Natural killer cell (primary cell): Measurements from ENCODE around the gene DNALI1. TPM values are rescaled to one million over a fixed set of nuclear protein-coding genes. Genes with fewer than 3 reads are reported as not detected.

ENCODE experiments used
- ATAC-seq, 3 donors: fragments of 150-1000 bp in 2 of 3; fragments of 200-7000 bp in 1 of 3; cut with Tn5 transposase; 1 replicate in 1 of 3; 2 replicates in 2 of 3; pipeline ENCODE4 v1.10.0; 2021; ENCODE audit warnings: mild to moderate bottlenecking in 2 of 3, moderate library complexity in 2 of 3
- DNase-seq, 2 donors: peaks; one replicate each; pipeline versions ENCODE4 v3.0.0 to v3.0.0-alpha.2; 2013 to 2021; ENCODE audit warnings: mixed read lengths in 1 of 2
- H3K27ac ChIP-seq: one replicate; pipeline ENCODE4 v1.5.1; 2013; ENCODE audit warnings: mild to moderate bottlenecking, low read length
- H3K27me3 ChIP-seq: one replicate; pipeline ENCODE4 v1.6.1; 2013; ENCODE audit warnings: low read length; ENCODE audit not compliant: control insufficient read depth, insufficient read depth
- H3K36me3 ChIP-seq: one replicate; pipeline ENCODE4 v1.6.1; 2013; ENCODE audit warnings: low read length; ENCODE audit not compliant: control insufficient read depth, insufficient read depth
- H3K4me1 ChIP-seq: one replicate; pipeline ENCODE4 v1.6.1; 2013; ENCODE audit warnings: low read length; ENCODE audit not compliant: control insufficient read depth, insufficient read depth
- H3K4me3 ChIP-seq: one replicate; pipeline ENCODE4 v1.5.1; 2013; ENCODE audit warnings: low read length
- H3K9me3 ChIP-seq: one replicate; pipeline ENCODE4 v1.6.1; 2013; ENCODE audit warnings: low read length; ENCODE audit not compliant: control insufficient read depth, insufficient read depth
- H3K27ac Mint-ChIP-seq, 2 donors: one replicate each; pipeline ENCODE4 v1.8.0; 2022; ENCODE audit warnings: mild to moderate bottlenecking in 2 of 2, mixed read lengths in 2 of 2, moderate library complexity in 1 of 2
- H3K27me3 Mint-ChIP-seq, 2 donors: one replicate each; pipeline ENCODE4 v1.8.0; 2022; ENCODE audit warnings: low read depth in 2 of 2, mixed read lengths in 2 of 2
- H3K36me3 Mint-ChIP-seq: one replicate; pipeline ENCODE4 v1.8.0; 2022; ENCODE audit warnings: mixed read lengths
- H3K4me1 Mint-ChIP-seq, 2 donors: one replicate each; pipeline ENCODE4 v1.8.0; 2022; ENCODE audit warnings: mixed read lengths in 2 of 2
- H3K4me3 Mint-ChIP-seq: one replicate; pipeline ENCODE4 v1.8.0; 2022; ENCODE audit warnings: mild to moderate bottlenecking, moderate library complexity, mixed read lengths
- H3K9me3 Mint-ChIP-seq, 2 donors: one replicate each; pipeline ENCODE4 v1.8.0; 2022; ENCODE audit warnings: mixed read lengths in 2 of 2
- CTCF ChIP-seq: fragments of 200-600 bp; IDR thresholded peaks from one replicate; pipeline ENCODE4 v1.8.0; 2022; ENCODE audit warnings: antibody characterized with exemption
- WGBS: methylation state at CpG from one replicate; pipeline ENCODE4 v1.1.7; 2013; ENCODE audit warnings: missing lambda C conversion rate; ENCODE audit not compliant: insufficient coverage; 5-methylcytosine and 5-hydroxymethylcytosine counted together
- intact Hi-C: fragments of 100-400 bp; cut with micrococcal nuclease; formaldehyde crosslinking; loops from one replicate; pipeline ENCODE4 v1.14.2; 2022
- total RNA-seq, 4 donors: library from RNA; stranded (reverse); fragments of 120-200 nt in 1 of 4; gene quantifications; one replicate each; pipeline versions ENCODE4 v1.2.3 to v1.2.4, GENCODE V29; 2013 to 2022

DNALI1 gene
- total RNA-seq, 3 donors from 2014 or later (not counting 1 experiment from before 2014, with no cell fraction given): 0.09 TPM; not detected in 2

GRCh38 chr1:37553927-37554808 lies 2.6 kb upstream of the DNALI1 start, which contains the start of gene SNIP1:
Gene SNIP1, minus strand, starts transcription at chr1:37554293. Its CDS starts 64 bp downstream, at chr1:37554229.
- Mint-ChIP-seq H3K4me3 (peak within 1 kb of the TSS; percentile 99), H3K36me3 (no peaks in the 10 kb centered on the region), H3K4me1 (peaks cover 38 to 45% of the 10 kb centered on the region in 2 donors), H3K27me3 (peaks cover 0 to 2% of the 10 kb centered on the region in 2 donors), H3K9me3 (no peaks in the 10 kb centered on the region), H3K27ac (peak within 1 kb of the TSS; percentile 93 to 98)
- TF ChIP-seq CTCF: no peak
- peaks cover 15% of the 10 kb centered on the region for H3K4me1 ChIP-seq
- intact Hi-C loops: loop anchor here (2.0 to 5.0 kb wide), 2 partner anchors 39 to 43 kb away; partner anchors contain the start of genes GNL2 and MEAF6
- 13% methylated on average over 53 of the region's 54 CpGs for WGBS
- H3K27me3 ChIP-seq: no peaks in the 10 kb centered on the region
- H3K9me3 ChIP-seq: no peaks in the 10 kb centered on the region
- H3K4me3 ChIP-seq: peak within 1 kb of the TSS; percentile 81
- ATAC-seq: peak; percentile 94 to 99 (median 94)
- H3K27ac ChIP-seq: peak within 1 kb of the TSS; percentile 84
- peak; percentile 85 to 96 for DNase-seq
- H3K36me3 ChIP-seq: peaks cover 4% of the 10 kb centered on the region

GRCh38 chr1:37557402-37557801 lies 662 bp downstream of the DNALI1 start:
- no peak overlapping the region for H3K4me3 Mint-ChIP-seq
- peaks cover 15% of the 10 kb centered on the region for H3K4me1 ChIP-seq
- H3K9me3 Mint-ChIP-seq: no peaks in the 10 kb centered on the region
- intact Hi-C loops: no loop called here
- DNase-seq: no peak
- H3K27ac Mint-ChIP-seq: no peak overlapping the region
- 76% methylated on average over 2 of the region's 3 CpGs for WGBS
- H3K27me3 Mint-ChIP-seq: peaks cover 0 to 2% of the 10 kb centered on the region in 2 donors
- TF ChIP-seq CTCF: no peak
- no peaks in the 10 kb centered on the region for H3K9me3 ChIP-seq
- no peak overlapping the region for H3K27ac ChIP-seq
- no peaks in the 10 kb centered on the region for H3K27me3 ChIP-seq
- no peak overlapping the region for H3K4me3 ChIP-seq
- no peaks in the 10 kb centered on the region for H3K36me3 Mint-ChIP-seq
- H3K36me3 ChIP-seq: no peaks in the 10 kb centered on the region
- H3K4me1 Mint-ChIP-seq: peaks cover 18 to 20% of the 10 kb centered on the region in 2 donors
- ATAC-seq: no peak

DNA sequence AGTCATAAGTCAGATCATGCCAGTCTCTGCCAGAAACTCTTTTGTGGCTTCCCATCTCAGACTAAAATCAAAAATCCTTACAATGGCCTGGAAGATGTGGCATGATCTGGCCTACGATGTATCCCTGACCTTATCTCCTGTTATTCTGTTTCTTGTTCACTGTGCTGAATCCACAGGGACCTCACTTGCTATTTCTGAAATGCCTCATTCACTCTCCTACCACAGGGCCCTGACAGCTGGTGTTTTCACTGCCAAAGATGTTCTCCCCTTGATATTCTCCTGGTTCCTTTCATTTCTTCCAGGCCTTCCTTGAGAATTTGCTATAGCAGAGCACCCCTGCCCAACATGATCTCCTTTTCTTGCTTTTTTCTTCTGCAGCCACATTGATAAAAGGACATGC lies 1.7 kb downstream of the DNALI1 start:
- TF ChIP-seq CTCF: no peak
- Mint-ChIP-seq H3K9me3 (no peaks in the 10 kb centered on the region), H3K4me1 (peaks cover 8 to 10% of the 10 kb centered on the region in 2 donors), H3K27ac (no peak overlapping the region), H3K27me3 (peaks cover 0 to 2% of the 10 kb centered on the region in 2 donors), H3K36me3 (no peaks in the 10 kb centered on the region), H3K4me3 (no peak overlapping the region)
- Histone ChIP-seq H3K4me1 (peaks cover 8% of the 10 kb centered on the region), H3K36me3 (no peaks in the 10 kb centered on the region), H3K9me3 (no peaks in the 10 kb centered on the region), H3K27ac (no peak overlapping the region), H3K4me3 (no peak overlapping the region), H3K27me3 (no peaks in the 10 kb centered on the region)
- DNase-seq (no peak), ATAC-seq (no peak)
- 93% methylated on average over 1 of the region's 1 CpG for WGBS
- intact Hi-C loops: no loop called here
